NK-92 (cell line): Measurements from ENCODE around the gene KIF16B.
"Not testable (repeated sequence)": the region's sequence is repeated elsewhere in the genome, so short reads cannot be mapped to it uniquely, and the experiment has no call there.

Experiments
- DNase-seq: peaks from one replicate; lab custom pipeline; 2025; ENCODE audit not compliant: unreplicated experiment; lab: John Stamatoyannopoulos, UW

The KIF16B gene

GRCh38 chr20:16596404-16596803 is 23.2 kb upstream of the KIF16B start:
- not testable (repeated sequence) for DNase-seq

- no peak for DNase-seq
Measured at GRCh38 chr20:16595376-16595775, 22.1 kb upstream of the KIF16B start.

- DNase-seq = no peak
Measured at GRCh38 chr20:16590041-16590633, 16.9 kb upstream of the KIF16B start.

- no peak for DNase-seq
Measured at GRCh38 chr20:16589623-16590022, 16.4 kb upstream of the KIF16B start.

GRCh38 chr20:16588241-16588640 is 15.0 kb upstream of the KIF16B start:
- no peak for DNase-seq

- DNase-seq = no peak
Measured at GRCh38 chr20:16587066-16587465, 13.8 kb upstream of the KIF16B start.

GRCh38 chr20:16583474-16583873 is 10.2 kb upstream of the KIF16B start:
- DNase-seq = no peak

GRCh38 chr20:16581241-16581640 is 8.0 kb upstream of the KIF16B start:
- no peak for DNase-seq

GRCh38 chr20:16580620-16581019 is 7.4 kb upstream of the KIF16B start:
- no peak for DNase-seq

- no peak for DNase-seq
Measured at GRCh38 chr20:16580147-16580546, 6.9 kb upstream of the KIF16B start.

- no peak for DNase-seq
Measured at GRCh38 chr20:16576219-16576618, 3.0 kb upstream of the KIF16B start.

- DNase-seq = no peak
Measured at GRCh38 chr20:16575390-16576140, 2.3 kb upstream of the KIF16B start.

- no peak for DNase-seq
Measured at GRCh38 chr20:16574656-16575355, 1.6 kb upstream of the KIF16B start.

GRCh38 chr20:16571333-16571732 is 1.9 kb downstream of the KIF16B start:
- DNase-seq = no peak

GRCh38 chr20:16569246-16570153 is 3.7 kb downstream of the KIF16B start:
- no peak for DNase-seq

GRCh38 chr20:16566080-16566479 is 7.2 kb downstream of the KIF16B start:
- DNase-seq = no peak

- DNase-seq = not testable (repeated sequence)
Measured at GRCh38 chr20:16564079-16564478, 9.2 kb downstream of the KIF16B start.

GRCh38 chr20:16563066-16563806 is 10.0 kb downstream of the KIF16B start:
- no peak for DNase-seq

- DNase-seq = no peak
Measured at GRCh38 chr20:16562259-16562658, 11.0 kb downstream of the KIF16B start.

- no peak for DNase-seq
Measured at GRCh38 chr20:16560661-16561060, 12.6 kb downstream of the KIF16B start.
